ENCODE measurements around the gene SALL4. TPM values are rescaled to one million over a fixed set of nuclear protein-coding genes. Genes with fewer than 3 reads are reported as not detected.
"Not testable (repeated sequence)": the region's sequence is repeated elsewhere in the genome, so short reads cannot be mapped to it uniquely, and the experiment has no call there.

The SALL4 gene
- under 1 TPM in 1 of 2 experiments, not detected in 1; 0.17 TPM for total RNA-seq

GRCh38 chr20:51802170-51802751 is at the start of gene SALL4:
TSS of gene SALL4 (minus strand) at chr20:51802521. CDS start at chr20:51802408, 113 bp downstream.
- no peak within 1 kb of the TSS for H3K4me3 Mint-ChIP-seq

GRCh38 chr20:51848346-51848745 is 46.0 kb upstream of the SALL4 start:
- Mint-ChIP-seq H3K27me3 (no peaks in the 10 kb centered on the region), H3K27ac (no peak overlapping the region), H3K9me3 (no peaks in the 10 kb centered on the region), H3K36me3 (ENCODE audit: low read depth) (no peaks in the 10 kb centered on the region), H3K4me3 (no peak overlapping the region), H3K4me1 (no peaks in the 10 kb centered on the region)
- DNase-seq, result no peak
- ChIA-PET POLR2A (no interaction called here), CTCF (no interaction called here)

More at GRCh38 chr20:51802170-51802751, at the start of gene SALL4:
- ChIA-PET CTCF (no interaction called here), POLR2A (no interaction called here)
- no peak for DNase-seq
- H3K36me3 Mint-ChIP-seq (ENCODE audit: low read depth), result no peaks in the 10 kb centered on the region
- H3K4me1 Mint-ChIP-seq, result peaks cover 10% of the 10 kb centered on the region
- no peaks in the 10 kb centered on the region for H3K9me3 Mint-ChIP-seq
- H3K27ac Mint-ChIP-seq, result no peak within 1 kb of the TSS
- peaks cover 60% of the 10 kb centered on the region for H3K27me3 Mint-ChIP-seq

- H3K4me3 Mint-ChIP-seq, result no peak overlapping the region
- no peaks in the 10 kb centered on the region for H3K9me3 Mint-ChIP-seq
- ChIA-PET POLR2A (no interaction called here), CTCF (no interaction called here)
- H3K4me1 Mint-ChIP-seq, result no peaks in the 10 kb centered on the region
- no peaks in the 10 kb centered on the region for H3K36me3 Mint-ChIP-seq (ENCODE audit: low read depth)
- H3K27ac Mint-ChIP-seq, result no peak overlapping the region
- H3K27me3 Mint-ChIP-seq, result no peaks in the 10 kb centered on the region
- no peak for DNase-seq
Measured at GRCh38 chr20:51840865-51841264, 38.5 kb upstream of the SALL4 start.

GRCh38 chr20:51837876-51838420 is 35.6 kb upstream of the SALL4 start:
- Mint-ChIP-seq H3K9me3 (no peaks in the 10 kb centered on the region), H3K36me3 (ENCODE audit: low read depth) (no peaks in the 10 kb centered on the region), H3K27me3 (no peaks in the 10 kb centered on the region), H3K27ac (no peak overlapping the region), H3K4me3 (no peak overlapping the region), H3K4me1 (no peaks in the 10 kb centered on the region)
- ChIA-PET CTCF (no interaction called here), POLR2A (no interaction called here)
- no peak for DNase-seq

GRCh38 chr20:51837436-51837835 is 35.1 kb upstream of the SALL4 start:
- Mint-ChIP-seq H3K36me3 (ENCODE audit: low read depth) (no peaks in the 10 kb centered on the region), H3K4me3 (no peak overlapping the region), H3K27ac (no peak overlapping the region), H3K27me3 (no peaks in the 10 kb centered on the region), H3K4me1 (no peaks in the 10 kb centered on the region), H3K9me3 (no peaks in the 10 kb centered on the region)
- POLR2A ChIA-PET, result no interaction called here
- CTCF ChIA-PET, result no interaction called here
- DNase-seq, result no peak

GRCh38 chr20:51833326-51833725 is 31.0 kb upstream of the SALL4 start:
- H3K4me3 Mint-ChIP-seq, result no peak overlapping the region
- H3K4me1 Mint-ChIP-seq, result no peaks in the 10 kb centered on the region
- CTCF ChIA-PET, result interaction anchor here (0.5 kb wide), 1 partner anchor 827 kb away, joined by 4 read pairs; no protein-coding TSS in a partner anchor
- H3K9me3 Mint-ChIP-seq, result no peaks in the 10 kb centered on the region
- no peak overlapping the region for H3K27ac Mint-ChIP-seq
- no peaks in the 10 kb centered on the region for H3K36me3 Mint-ChIP-seq (ENCODE audit: low read depth)
- DNase-seq, result no peak
- H3K27me3 Mint-ChIP-seq, result no peaks in the 10 kb centered on the region
- POLR2A ChIA-PET, result no interaction called here

DNA sequence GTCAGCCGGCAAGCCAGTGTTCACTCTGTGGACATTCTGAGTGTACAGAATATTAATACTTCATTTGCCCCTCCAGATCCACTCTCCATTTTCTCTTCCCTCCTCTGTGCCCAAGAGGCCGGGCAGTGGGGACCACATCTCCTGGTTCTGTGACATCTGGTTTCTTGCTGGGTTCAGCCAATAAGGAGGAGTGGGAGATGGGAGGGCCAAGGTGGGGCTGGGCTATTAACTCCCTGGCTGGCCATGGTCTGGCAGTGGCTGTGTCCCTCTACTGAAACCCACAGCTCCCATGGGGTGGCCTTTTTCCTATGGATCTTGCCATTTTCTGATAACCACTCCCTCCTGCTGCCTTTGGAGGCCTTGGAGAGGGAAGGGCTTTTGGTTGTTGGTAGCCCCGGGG is 30.0 kb upstream of the SALL4 start:
- H3K36me3 Mint-ChIP-seq (ENCODE audit: low read depth), result no peaks in the 10 kb centered on the region
- H3K27ac Mint-ChIP-seq, result no peak overlapping the region
- H3K4me1 Mint-ChIP-seq, result no peaks in the 10 kb centered on the region
- CTCF ChIA-PET, result no interaction called here
- DNase-seq, result no peak
- H3K27me3 Mint-ChIP-seq, result no peaks in the 10 kb centered on the region
- H3K4me3 Mint-ChIP-seq, result no peak overlapping the region
- POLR2A ChIA-PET, result no interaction called here
- H3K9me3 Mint-ChIP-seq, result no peaks in the 10 kb centered on the region

DNA sequence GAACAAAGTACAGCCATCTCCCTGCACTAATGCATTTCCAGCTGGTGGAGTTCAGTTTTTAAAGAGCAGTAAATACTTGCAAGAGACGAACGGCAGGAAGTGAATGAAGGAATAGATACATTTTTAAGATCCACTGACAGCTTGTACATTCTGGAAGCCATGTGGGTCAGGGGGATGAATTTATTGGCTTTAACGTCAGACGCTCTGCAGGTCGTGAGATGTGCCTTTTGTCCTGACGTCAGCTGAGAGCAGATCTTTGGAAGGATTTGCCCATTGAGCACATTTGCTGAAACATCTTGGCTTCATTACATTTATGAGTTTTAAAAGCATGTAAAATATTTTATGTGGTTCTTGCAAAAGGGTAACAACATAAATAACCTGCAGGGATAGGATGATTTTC is 29.5 kb upstream of the SALL4 start:
- Mint-ChIP-seq H3K4me1 (no peaks in the 10 kb centered on the region), H3K27ac (no peak overlapping the region), H3K9me3 (no peaks in the 10 kb centered on the region), H3K4me3 (no peak overlapping the region), H3K27me3 (no peaks in the 10 kb centered on the region), H3K36me3 (ENCODE audit: low read depth) (no peaks in the 10 kb centered on the region)
- DNase-seq, result no peak
- ChIA-PET POLR2A (no interaction called here), CTCF (no interaction called here)

- ChIA-PET CTCF (interaction anchor here (0.6 to 0.7 kb wide), 2 partner anchors 17 to 752 kb away, joined by 3 read pairs; no protein-coding TSS in a partner anchor), POLR2A (no interaction called here)
- H3K4me3 Mint-ChIP-seq, result no peak overlapping the region
- no peaks in the 10 kb centered on the region for H3K36me3 Mint-ChIP-seq (ENCODE audit: low read depth)
- H3K4me1 Mint-ChIP-seq, result no peaks in the 10 kb centered on the region
- H3K27ac Mint-ChIP-seq, result no peak overlapping the region
- no peak for DNase-seq
- H3K9me3 Mint-ChIP-seq, result no peaks in the 10 kb centered on the region
- no peaks in the 10 kb centered on the region for H3K27me3 Mint-ChIP-seq
Measured at GRCh38 chr20:51830538-51830937, 28.2 kb upstream of the SALL4 start.

DNA sequence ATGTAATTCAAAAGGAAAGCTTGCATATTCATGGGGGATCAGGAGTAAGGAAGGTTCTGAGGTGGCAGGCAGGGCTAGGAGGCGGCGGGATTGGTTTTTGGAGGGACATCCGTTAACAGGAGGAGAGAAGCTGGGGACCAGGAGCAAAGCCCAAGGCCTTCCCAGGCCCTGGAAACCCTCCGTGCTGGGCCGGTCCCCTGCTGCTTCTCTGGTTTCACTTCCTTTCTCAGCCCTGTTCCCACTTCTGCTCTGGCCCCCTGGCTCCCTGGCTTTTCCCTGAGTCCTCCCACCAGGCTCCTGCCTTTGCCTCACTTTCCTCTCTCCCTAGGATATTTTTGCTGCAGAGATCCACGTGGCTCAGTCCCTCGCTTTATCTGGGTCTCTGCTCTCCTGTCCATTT is 26.4 kb upstream of the SALL4 start:
- DNase-seq, result no peak
- Mint-ChIP-seq H3K4me1 (no peaks in the 10 kb centered on the region), H3K9me3 (no peaks in the 10 kb centered on the region), H3K27ac (no peak overlapping the region), H3K27me3 (no peaks in the 10 kb centered on the region), H3K36me3 (ENCODE audit: low read depth) (no peaks in the 10 kb centered on the region), H3K4me3 (no peak overlapping the region)
- ChIA-PET POLR2A (no interaction called here), CTCF (no interaction called here)

DNA sequence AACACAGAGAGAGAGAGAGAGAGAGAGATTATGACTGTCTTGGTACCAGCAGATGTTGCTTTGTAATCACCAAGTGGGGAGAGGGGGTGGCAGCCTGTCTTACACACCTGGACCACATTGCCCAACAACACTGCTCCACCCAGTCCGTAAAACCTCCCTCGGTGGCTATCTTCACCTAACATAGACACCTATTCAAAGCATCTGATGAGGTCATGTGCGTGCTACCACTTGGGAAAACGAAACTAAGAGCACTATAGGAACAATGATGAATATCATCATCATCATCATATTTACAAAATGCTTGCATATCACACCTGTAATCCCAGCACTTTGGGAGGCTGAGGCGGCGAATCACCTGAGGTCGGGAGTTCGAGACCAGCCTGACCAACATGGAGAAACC is 24.1 kb upstream of the SALL4 start:
- no peak for DNase-seq
- no peaks in the 10 kb centered on the region for H3K4me1 Mint-ChIP-seq
- no peaks in the 10 kb centered on the region for H3K36me3 Mint-ChIP-seq (ENCODE audit: low read depth)
- H3K27me3 Mint-ChIP-seq, result no peaks in the 10 kb centered on the region
- no peak overlapping the region for H3K27ac Mint-ChIP-seq
- POLR2A ChIA-PET, result no interaction called here
- CTCF ChIA-PET, result no interaction called here
- no peaks in the 10 kb centered on the region for H3K9me3 Mint-ChIP-seq
- no peak overlapping the region for H3K4me3 Mint-ChIP-seq

DNA sequence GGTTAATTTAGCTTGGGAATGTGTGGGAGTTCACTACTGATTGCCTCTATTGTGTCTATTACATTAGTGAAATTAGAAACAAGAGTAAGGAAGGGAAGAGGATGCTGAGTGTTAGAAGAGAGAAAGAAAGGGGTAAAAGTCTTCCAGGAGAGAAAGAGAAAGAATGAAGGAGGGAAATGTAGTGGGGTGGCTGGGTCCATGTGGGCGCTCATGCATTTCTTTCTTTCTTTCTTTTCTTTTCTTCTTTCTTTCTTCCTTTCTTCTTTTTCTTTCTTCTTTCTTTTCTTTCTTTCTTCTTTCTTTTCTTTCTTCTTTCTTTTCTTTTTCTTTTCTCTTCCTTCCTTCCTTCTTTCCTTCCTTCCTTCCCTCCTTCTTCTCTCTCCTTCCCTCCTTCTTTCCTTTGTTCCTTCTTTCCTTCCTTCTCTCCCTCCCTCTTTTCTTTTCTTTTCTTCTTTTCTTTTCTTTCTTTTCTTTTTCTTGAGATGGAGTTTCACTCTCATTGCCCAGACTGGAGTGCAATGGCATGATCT is 16.2 kb upstream of the SALL4 start:
- POLR2A ChIA-PET, result no interaction called here
- no peak overlapping the region for H3K27ac Mint-ChIP-seq
- no peaks in the 10 kb centered on the region for H3K36me3 Mint-ChIP-seq (ENCODE audit: low read depth)
- no peak for DNase-seq
- peaks cover 6% of the 10 kb centered on the region for H3K27me3 Mint-ChIP-seq
- CTCF ChIA-PET, result no interaction called here
- H3K4me1 Mint-ChIP-seq, result no peaks in the 10 kb centered on the region
- H3K4me3 Mint-ChIP-seq, result no peak overlapping the region
- H3K9me3 Mint-ChIP-seq, result no peaks in the 10 kb centered on the region

DNA sequence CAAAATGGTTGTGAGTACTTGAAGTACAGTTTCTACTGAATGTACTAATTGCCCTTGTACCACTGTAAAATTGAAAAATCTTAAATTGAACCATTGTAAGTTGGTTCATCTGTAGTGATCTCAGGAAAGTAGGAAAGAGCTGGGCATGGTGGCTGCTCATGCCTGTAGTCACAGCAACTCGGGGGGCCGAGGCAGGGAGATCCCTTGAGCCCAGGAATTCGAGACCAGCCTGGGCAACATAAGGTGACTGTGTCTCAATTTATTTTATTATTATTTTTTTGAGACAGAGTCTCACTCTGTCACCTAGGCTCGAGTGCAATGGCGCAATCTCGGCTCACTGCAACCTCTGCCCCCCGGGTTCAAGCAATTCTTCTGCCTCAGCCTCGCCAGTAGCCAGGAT is 14.5 kb upstream of the SALL4 start:
- POLR2A ChIA-PET; H3K4me3 Mint-ChIP-seq; CTCF ChIA-PET; H3K9me3 Mint-ChIP-seq; H3K27me3 Mint-ChIP-seq; DNase-seq; H3K27ac Mint-ChIP-seq; H3K4me1 Mint-ChIP-seq; H3K36me3 Mint-ChIP-seq (ENCODE audit: low read depth): not testable (repeated sequence)

GRCh38 chr20:51815383-51816076 is 13.2 kb upstream of the SALL4 start:
- Mint-ChIP-seq H3K36me3 (ENCODE audit: low read depth) (no peaks in the 10 kb centered on the region), H3K9me3 (no peaks in the 10 kb centered on the region), H3K27me3 (peaks cover 14% of the 10 kb centered on the region), H3K27ac (no peak overlapping the region), H3K4me1 (no peaks in the 10 kb centered on the region), H3K4me3 (no peak overlapping the region)
- DNase-seq, result no peak
- POLR2A ChIA-PET, result no interaction called here
- CTCF ChIA-PET, result no interaction called here

All from activated CD4-positive, alpha-beta T cell treated with anti-CD3 and anti-CD28 coated beads, Interleukin-2, amount 10 ng/mL, durations not matched to agents 7 days and 5 days (primary cell).